ENCODE results near the gene AEBP2.

Gene AEBP2

GRCh38 chr12:19402211-19402610 is 37.1 kb upstream of the AEBP2 start:
- no peak for TF ChIP-seq CTCF (IDR thresholded peaks at IDR 0.05)

GRCh38 chr12:19402743-19403431 is 36.4 kb upstream of the AEBP2 start:
- TF ChIP-seq ZFX (IDR thresholded peaks at IDR 0.05; ENCODE audit: borderline replicate concordance) = no peak
- no peak overlapping the region for H3K27ac ChIP-seq

More at GRCh38 chr12:19402211-19402610, 37.1 kb upstream of the AEBP2 start:
- H3K27ac ChIP-seq = no peak overlapping the region

DNA sequence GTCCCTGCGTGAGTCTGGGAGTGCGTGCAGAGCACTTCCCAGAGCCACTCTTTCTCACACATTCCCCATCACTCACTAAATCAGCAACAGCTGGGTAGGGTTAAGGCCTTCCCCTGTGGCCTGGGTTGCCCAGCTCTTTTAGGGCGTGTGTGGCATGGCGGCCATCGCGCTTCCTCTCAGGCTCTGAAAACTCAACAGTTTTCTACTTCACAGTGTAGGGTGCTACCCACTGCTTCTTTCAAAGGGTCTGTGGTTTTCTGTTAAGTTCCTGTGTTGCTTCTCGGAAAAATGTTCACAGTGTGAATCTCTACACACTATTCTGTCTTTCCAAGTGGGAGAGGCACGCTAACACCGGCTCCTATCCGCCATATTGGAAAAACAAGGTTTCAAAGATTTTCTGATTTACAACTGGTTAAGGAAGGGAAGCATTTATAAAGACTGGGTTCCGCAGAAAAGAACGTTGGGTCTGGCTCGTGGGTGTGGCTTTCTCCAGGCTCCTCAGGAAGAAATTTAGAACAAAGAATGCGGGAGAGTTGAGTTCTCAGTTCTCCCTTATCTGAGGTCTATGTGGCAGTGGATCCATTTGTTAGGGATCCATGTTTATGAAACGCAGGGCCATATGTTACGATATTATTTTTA is 34.9 kb upstream of the AEBP2 start:
- H3K27ac ChIP-seq = no peak overlapping the region
- TF ChIP-seq CTCF (IDR thresholded peaks at IDR 0.05) = no peak
- no peak for TF ChIP-seq ZFX (IDR thresholded peaks at IDR 0.05; ENCODE audit: borderline replicate concordance)

DNA sequence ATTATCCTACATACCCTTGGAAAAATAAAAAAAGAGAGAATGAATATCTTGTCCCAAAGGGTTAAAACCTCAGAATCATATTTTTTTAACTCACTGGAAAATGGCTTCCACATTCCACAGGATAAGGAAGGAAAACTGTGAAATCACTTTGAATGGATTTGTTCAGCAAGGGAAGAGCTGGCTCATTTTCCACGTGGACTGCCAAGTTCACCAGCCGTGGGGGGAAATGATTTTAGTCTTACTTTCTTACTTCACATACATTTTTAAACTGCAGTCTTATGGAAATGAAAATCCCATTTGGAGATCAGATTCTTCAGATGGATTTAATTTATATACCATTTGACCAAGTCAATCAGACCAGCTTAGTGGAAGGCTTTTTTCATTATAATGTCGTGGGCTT is 29.9 kb upstream of the AEBP2 start:
- TF ChIP-seq ZFX (IDR thresholded peaks at IDR 0.05; ENCODE audit: borderline replicate concordance) (no peak), CTCF (IDR thresholded peaks at IDR 0.05) (no peak)
- H3K27ac ChIP-seq = no peak overlapping the region

DNA sequence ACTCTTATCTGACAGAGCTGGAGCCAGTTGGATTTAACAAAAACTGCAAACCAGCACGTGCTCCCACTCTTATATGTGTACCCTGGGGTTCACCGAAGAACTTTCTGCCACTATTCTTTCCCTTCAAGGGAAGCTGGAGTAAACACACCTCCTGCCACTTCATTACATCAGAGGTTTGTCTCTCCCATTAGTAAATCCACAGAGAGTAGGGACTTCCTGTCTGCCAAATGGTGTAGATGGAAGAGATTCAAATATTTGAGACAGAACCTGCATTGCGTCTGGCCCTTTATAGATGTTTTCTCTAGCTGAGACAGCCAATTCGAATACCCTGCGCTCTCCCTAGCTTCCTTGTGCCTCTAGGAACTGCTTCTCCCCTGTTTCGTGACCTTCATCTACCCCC is 29.1 kb upstream of the AEBP2 start:
- TF ChIP-seq CTCF (IDR thresholded peaks at IDR 0.05) (no peak), ZFX (IDR thresholded peaks at IDR 0.05; ENCODE audit: borderline replicate concordance) (no peak)
- no peak overlapping the region for H3K27ac ChIP-seq

GRCh38 chr12:19410629-19411185 is 28.6 kb upstream of the AEBP2 start:
- no peak overlapping the region for H3K27ac ChIP-seq
- TF ChIP-seq ZFX (IDR thresholded peaks at IDR 0.05; ENCODE audit: borderline replicate concordance) (no peak), CTCF (IDR thresholded peaks at IDR 0.05) (no peak)

GRCh38 chr12:19411234-19412204 is 27.8 kb upstream of the AEBP2 start:
- H3K27ac ChIP-seq = no peak overlapping the region
- TF ChIP-seq ZFX (IDR thresholded peaks at IDR 0.05; ENCODE audit: borderline replicate concordance) (no peak), CTCF (IDR thresholded peaks at IDR 0.05) (no peak)
